GM10847 (cell line): ENCODE data around the gene SCUBE1.

Experiments
- POLR2A ChIP-seq: IDR thresholded peaks from 2 replicates; pipeline ENCODE4 v1.6.1; 2011; ENCODE audit not compliant: insufficient read length; ENCODE audit errors: extremely low read depth

SCUBE1 gene

GRCh38 chr22:43338766-43339345 lies 4.3 kb downstream of the SCUBE1 start:
- TF ChIP-seq POLR2A = no peak

GRCh38 chr22:43337946-43338345 lies 5.2 kb downstream of the SCUBE1 start:
- no peak for TF ChIP-seq POLR2A

GRCh38 chr22:43337385-43337784 lies 5.8 kb downstream of the SCUBE1 start:
- TF ChIP-seq POLR2A = no peak

- TF ChIP-seq POLR2A = no peak
These were observed 8.8 kb downstream of the SCUBE1 start for GRCh38 chr22:43334378-43334777.

GRCh38 chr22:43333978-43334377 lies 9.2 kb downstream of the SCUBE1 start:
- TF ChIP-seq POLR2A = no peak

- TF ChIP-seq POLR2A = no peak
These were observed 10.0 kb downstream of the SCUBE1 start for GRCh38 chr22:43333156-43333555.

GRCh38 chr22:43331698-43332097 lies 11.5 kb downstream of the SCUBE1 start:
- TF ChIP-seq POLR2A = no peak

GRCh38 chr22:43331069-43331451 lies 12.1 kb downstream of the SCUBE1 start:
- no peak for TF ChIP-seq POLR2A

- no peak for TF ChIP-seq POLR2A
These were observed 12.7 kb downstream of the SCUBE1 start for GRCh38 chr22:43330178-43331068.

GRCh38 chr22:43329061-43329460 lies 14.1 kb downstream of the SCUBE1 start:
- no peak for TF ChIP-seq POLR2A

GRCh38 chr22:43327157-43327438 lies 16.1 kb downstream of the SCUBE1 start:
- TF ChIP-seq POLR2A = no peak

GRCh38 chr22:43326331-43327156 lies 16.6 kb downstream of the SCUBE1 start:
- no peak for TF ChIP-seq POLR2A

- no peak for TF ChIP-seq POLR2A
These were observed 18.0 kb downstream of the SCUBE1 start for GRCh38 chr22:43325176-43325575.

GRCh38 chr22:43320943-43321900 lies 21.9 kb downstream of the SCUBE1 start:
- TF ChIP-seq POLR2A = no peak
